HEK293T (cell line): ENCODE measurements around the gene MYB.
"Not testable (repeated sequence)": the region's sequence is repeated elsewhere in the genome, so short reads cannot be mapped to it uniquely, and the experiment has no call there.

Experiments
- CTCF ChIA-PET: fragments of 350-600 bp; formaldehyde crosslinking; extraction: SDS; loops from one replicate; lab custom pipeline; 2021; ENCODE audit warnings: antibody characterized with exemption, inconsistent platforms; lab: Yijun Ruan, JAX
- POLR2A ChIA-PET: fragments of 350-600 bp; formaldehyde crosslinking; extraction: SDS; loops from one replicate; lab custom pipeline; 2020; ENCODE audit warnings: antibody characterized with exemption, inconsistent platforms; lab: Yijun Ruan, JAX
- DNase-seq: peaks from one replicate; pipeline ENCODE4 v3.0.0; 2012; ENCODE audit warnings: mixed read lengths; ENCODE audit errors: extremely low spot score
- ARNT ChIP-seq: fragments of 450-650 bp; IDR thresholded peaks from 2 replicates; pipeline ENCODE4 v1.6.1; 2017; ENCODE audit warnings: mild to moderate bottlenecking
- BHLHE40 ChIP-seq: fragments of 450-650 bp; IDR thresholded peaks from 2 replicates; pipeline ENCODE4 v1.6.1; 2016; ENCODE audit warnings: mild to moderate bottlenecking, moderate library complexity, borderline replicate concordance
- CTBP1 ChIP-seq: fragments of 450-650 bp; IDR thresholded peaks from 2 replicates; pipeline ENCODE4 v1.6.1; 2016; ENCODE audit warnings: borderline replicate concordance
- ELF4 ChIP-seq: fragments of 450-650 bp; IDR thresholded peaks from 2 replicates; pipeline ENCODE4 v1.6.1; 2017; ENCODE audit warnings: antibody characterized with exemption
- FOXA1 ChIP-seq: fragments of 450-650 bp; IDR thresholded peaks from 2 replicates; pipeline ENCODE4 v1.6.1; 2016; ENCODE audit warnings: mild to moderate bottlenecking
- FOXK2 ChIP-seq: fragments of 450-650 bp; IDR thresholded peaks from 2 replicates; pipeline ENCODE4 v1.6.1; 2016; ENCODE audit warnings: mild to moderate bottlenecking
- FOXM1 ChIP-seq: fragments of 450-650 bp; IDR thresholded peaks from 2 replicates; pipeline ENCODE4 v1.6.1; 2017; ENCODE audit warnings: mild to moderate bottlenecking, borderline replicate concordance
- HDGF ChIP-seq: fragments of 450-650 bp; IDR thresholded peaks from 2 replicates; pipeline ENCODE4 v1.6.1; 2017; ENCODE audit warnings: antibody characterized with exemption, borderline replicate concordance
- L3MBTL2 ChIP-seq: fragments of 450-650 bp; conservative IDR thresholded peaks from 2 replicates; pipeline ENCODE4 v1.6.1; 2016; ENCODE audit warnings: mild to moderate bottlenecking
- LEF1 ChIP-seq: fragments of 450-650 bp; IDR thresholded peaks from 2 replicates; pipeline ENCODE4 v1.6.1; 2017; ENCODE audit warnings: mild to moderate bottlenecking, borderline replicate concordance
- NFRKB ChIP-seq: fragments of 450-650 bp; IDR thresholded peaks from 2 replicates; pipeline ENCODE4 v1.6.1; 2016; ENCODE audit warnings: mild to moderate bottlenecking, moderate library complexity
- SP1 ChIP-seq: fragments of 450-650 bp; IDR thresholded peaks from 2 replicates; pipeline ENCODE4 v1.6.1; 2017
- SUZ12 ChIP-seq: fragments of 450-650 bp; IDR thresholded peaks from 2 replicates; pipeline ENCODE4 v1.6.1; 2016; ENCODE audit warnings: mild to moderate bottlenecking
- TARDBP ChIP-seq: fragments of 450-650 bp; IDR thresholded peaks from 2 replicates; pipeline ENCODE4 v1.6.1; 2016
- ZNF384 ChIP-seq: fragments of 450-650 bp; IDR thresholded peaks from 2 replicates; pipeline ENCODE4 v1.6.1; 2016
- TF ChIP-seq, protein P1 (sequence below): fragments of 450-650 bp; IDR thresholded peaks from 2 replicates; pipeline ENCODE4 v1.6.1; 2016

Gene MYB

DNA sequence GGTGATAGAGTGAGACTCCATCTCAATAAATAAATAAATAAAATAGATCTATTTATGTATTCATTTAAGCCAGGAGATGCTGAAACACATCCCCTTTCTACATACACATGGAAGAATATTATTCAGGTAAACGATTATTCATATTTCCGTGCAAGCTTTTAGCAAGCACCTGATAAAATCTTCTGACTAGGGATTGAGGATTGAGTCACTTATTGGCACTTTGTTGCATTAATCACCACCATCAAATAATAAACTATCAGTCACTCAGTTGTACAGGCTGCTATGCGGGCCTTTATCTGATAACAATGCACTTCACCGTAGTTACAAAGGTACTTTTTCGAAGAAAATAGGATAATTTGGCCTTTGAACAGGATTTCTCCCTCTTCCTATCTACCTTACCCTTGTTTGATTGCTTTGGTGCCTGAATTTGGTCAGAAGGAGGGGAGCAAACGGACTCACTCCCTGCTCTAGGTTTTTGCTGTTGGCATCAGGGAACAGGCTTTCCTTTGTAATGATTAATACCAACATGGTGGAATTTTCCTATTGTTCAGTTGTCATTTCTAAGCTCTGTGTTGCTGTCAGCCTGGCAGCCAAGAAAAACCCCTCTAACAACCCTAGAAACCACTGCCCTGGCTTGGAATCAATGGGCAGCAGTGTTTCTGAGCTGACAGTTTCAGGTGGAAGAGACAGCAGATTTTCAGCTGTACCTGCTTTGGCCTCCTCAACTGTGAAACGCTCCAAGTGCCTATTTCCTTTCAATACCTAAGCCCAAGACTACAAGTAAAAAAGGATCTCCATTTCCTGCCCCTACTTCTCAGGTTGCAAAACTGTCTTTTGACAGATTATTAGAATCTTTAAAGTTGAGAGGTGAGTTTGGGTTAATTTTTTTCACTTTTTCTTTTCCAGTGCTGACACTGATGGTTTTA lies 63.0 kb downstream of the MYB start:
- no peak for DNase-seq
- CTCF ChIA-PET, result no interaction called here

DNA sequence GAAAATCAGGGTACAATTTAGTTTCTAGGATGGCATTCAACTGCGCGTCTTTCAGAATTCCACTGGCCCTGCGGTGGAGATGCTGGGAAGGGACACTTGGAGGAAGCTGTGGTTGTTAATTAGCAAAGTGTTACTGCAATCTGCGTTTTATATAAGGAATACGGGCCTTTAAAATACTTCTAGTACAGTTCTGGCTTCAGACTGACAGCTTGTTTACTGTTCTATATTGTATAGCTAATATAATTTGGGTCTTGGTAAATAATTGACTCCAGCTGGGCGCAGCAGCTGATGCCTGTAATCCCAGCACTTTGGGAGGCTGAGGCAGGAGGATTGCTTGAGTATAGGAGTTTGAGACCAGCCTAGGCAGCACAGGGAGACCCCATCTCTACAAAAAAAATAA lies 63.7 kb downstream of the MYB start:
- CTCF ChIA-PET, result no interaction called here

More for the DNA sequence above, 63.0 kb downstream of the MYB start:
- TF ChIP-seq FOXA1, result no peak
- TF ChIP-seq ELF4, result no peak
- no peak for TF ChIP-seq BHLHE40
- TF ChIP-seq HDGF, result no peak
- TF ChIP-seq L3MBTL2, result no peak
- no peak for TF ChIP-seq LEF1
- no peak for TF ChIP-seq NFRKB
- TF ChIP-seq SUZ12, result no peak
- TF ChIP-seq CTBP1, result no peak
- TF ChIP-seq, protein P1, sequence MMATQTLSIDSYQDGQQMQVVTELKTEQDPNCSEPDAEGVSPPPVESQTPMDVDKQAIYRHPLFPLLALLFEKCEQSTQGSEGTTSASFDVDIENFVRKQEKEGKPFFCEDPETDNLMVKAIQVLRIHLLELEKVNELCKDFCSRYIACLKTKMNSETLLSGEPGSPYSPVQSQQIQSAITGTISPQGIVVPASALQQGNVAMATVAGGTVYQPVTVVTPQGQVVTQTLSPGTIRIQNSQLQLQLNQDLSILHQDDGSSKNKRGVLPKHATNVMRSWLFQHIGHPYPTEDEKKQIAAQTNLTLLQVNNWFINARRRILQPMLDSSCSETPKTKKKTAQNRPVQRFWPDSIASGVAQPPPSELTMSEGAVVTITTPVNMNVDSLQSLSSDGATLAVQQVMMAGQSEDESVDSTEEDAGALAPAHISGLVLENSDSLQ, result no peak
- POLR2A ChIA-PET, result no interaction called here

DNA sequence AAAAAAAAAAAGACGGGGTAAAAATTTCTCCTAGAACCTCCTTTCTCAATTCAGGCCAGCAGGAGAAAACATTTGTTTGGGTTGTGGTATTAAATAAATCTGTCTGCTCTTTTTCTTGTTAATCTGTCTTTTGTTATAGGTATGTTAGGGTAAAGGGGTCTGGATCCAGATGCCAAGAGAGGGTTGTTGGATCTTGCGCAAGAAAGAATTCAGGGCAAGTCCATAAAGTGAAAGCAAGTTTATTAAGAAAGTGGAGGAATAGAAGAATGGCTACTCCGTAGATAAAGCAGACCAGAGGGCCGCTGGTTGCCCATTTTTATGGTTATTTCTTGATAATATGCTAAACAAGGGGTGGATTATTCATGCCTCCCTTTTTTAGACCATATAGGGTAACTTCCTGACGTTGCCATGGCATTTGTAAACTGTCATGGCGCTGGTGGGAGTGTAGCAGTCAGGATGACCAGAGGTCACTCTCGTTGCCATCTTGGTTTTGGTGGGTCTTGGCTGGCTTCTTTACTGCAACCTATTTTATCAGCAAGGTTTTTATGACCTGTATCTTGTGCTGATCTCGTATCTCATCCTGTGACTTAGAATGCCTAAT lies 65.4 kb downstream of the MYB start:
- CTCF ChIA-PET, POLR2A ChIA-PET: not testable (repeated sequence)

More for the DNA sequence above, 63.7 kb downstream of the MYB start:
- no peak for DNase-seq
- TF ChIP-seq SP1 (no peak), NFRKB (no peak), ELF4 (no peak), ZNF384 (no peak), TARDBP (no peak), LEF1 (no peak), FOXK2 (no peak), HDGF (no peak), FOXM1 (no peak), SUZ12 (no peak)
- POLR2A ChIA-PET, result no interaction called here

DNA sequence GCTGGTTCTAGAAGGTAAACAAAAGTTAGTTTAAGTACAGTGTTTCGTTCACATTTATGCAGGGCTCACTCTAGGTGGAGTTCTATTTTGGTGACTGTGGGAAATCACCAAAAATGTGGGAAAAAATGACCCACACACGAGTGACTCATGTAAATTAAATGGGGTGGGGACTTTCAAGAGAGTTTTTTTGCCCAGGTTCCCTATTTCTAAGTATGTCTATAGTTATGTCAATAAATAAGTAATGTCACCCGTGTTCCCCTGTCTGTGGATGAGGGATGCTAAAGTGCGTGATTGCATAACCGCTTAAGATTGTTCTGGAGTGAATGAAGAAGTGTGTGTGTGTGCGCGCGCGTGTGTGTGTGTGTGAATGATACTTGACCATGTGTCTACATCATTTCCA lies 69.1 kb downstream of the MYB start:
- CTCF ChIA-PET, result no interaction called here
- DNase-seq, result no peak
- TF ChIP-seq ARNT, result no peak
- no peak for TF ChIP-seq ZNF384
- TF ChIP-seq NFRKB, result no peak
- no peak for TF ChIP-seq CTBP1
- no peak for TF ChIP-seq TARDBP
- TF ChIP-seq FOXA1, result no peak
- TF ChIP-seq LEF1, result no peak
- TF ChIP-seq, protein P1, result no peak
- no peak for TF ChIP-seq BHLHE40
- TF ChIP-seq FOXM1, result no peak
- TF ChIP-seq ELF4, result no peak
- no peak for TF ChIP-seq HDGF
- no peak for TF ChIP-seq SP1
- TF ChIP-seq FOXK2, result no peak
- TF ChIP-seq SUZ12, result no peak
- TF ChIP-seq L3MBTL2, result no peak
- POLR2A ChIA-PET, result no interaction called here

More for the DNA sequence above, 65.4 kb downstream of the MYB start:
- DNase-seq, result not testable (repeated sequence)

DNA sequence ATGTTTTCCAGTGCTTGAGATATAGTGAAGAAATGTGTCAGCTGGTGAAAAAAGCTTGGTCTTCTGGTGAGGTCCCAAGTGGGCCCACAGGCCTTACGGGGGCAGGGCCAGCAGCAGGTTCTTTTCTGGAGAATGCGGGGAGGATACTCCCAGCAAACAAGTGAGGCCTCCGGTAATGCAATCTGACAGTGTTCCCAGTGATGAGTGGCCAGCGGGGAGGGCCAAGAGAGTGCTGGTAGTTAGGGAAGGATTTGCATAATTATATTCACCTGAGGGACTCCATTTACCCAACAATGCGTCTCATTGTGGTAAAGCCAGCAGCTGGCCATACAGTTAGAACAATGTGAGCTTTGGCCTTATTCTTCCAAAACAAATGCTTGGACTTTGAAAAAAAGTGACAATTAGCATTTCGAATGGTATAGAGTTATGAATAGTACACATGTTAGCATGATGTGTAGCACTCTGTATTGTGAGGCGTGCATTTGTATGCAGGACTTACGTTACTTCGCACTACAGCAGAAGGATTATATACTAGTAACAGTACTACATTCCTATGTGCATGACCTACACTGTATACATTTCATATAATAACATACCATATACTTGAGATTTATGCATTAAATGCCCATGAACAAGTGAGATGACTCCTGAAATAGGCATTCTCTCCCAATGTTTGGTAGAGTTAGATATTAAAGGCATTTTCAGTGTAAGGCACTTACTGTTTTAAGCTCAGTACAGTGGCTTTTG lies 69.8 kb downstream of the MYB start:
- CTCF ChIA-PET, result no interaction called here
- no peak for DNase-seq
- POLR2A ChIA-PET, result no interaction called here
- TF ChIP-seq NFRKB (no peak), L3MBTL2 (no peak), SP1 (no peak), FOXK2 (no peak), BHLHE40 (no peak), TARDBP (no peak), CTBP1 (no peak), HDGF (no peak), LEF1 (no peak), ARNT (no peak), ZNF384 (no peak), FOXM1 (no peak), ELF4 (no peak), FOXA1 (no peak), SUZ12 (no peak)
- TF ChIP-seq, protein P1, result no peak
